HG03558 (cell line): ENCODE measurements around the gene DGCR6L.
"Not testable (repeated sequence)": the region's sequence is repeated elsewhere in the genome, so short reads cannot be mapped to it uniquely, and the experiment has no call there.

ENCODE experiments used
- ATAC-seq: cut with Tn5 transposase; IDR thresholded peaks from one replicate; pipeline ENCODE4 v1.9.1; 2021; ENCODE audit warnings: moderate number of reproducible peaks; ENCODE audit not compliant: unreplicated experiment; ENCODE audit errors: extremely low read depth

Gene DGCR6L

DNA sequence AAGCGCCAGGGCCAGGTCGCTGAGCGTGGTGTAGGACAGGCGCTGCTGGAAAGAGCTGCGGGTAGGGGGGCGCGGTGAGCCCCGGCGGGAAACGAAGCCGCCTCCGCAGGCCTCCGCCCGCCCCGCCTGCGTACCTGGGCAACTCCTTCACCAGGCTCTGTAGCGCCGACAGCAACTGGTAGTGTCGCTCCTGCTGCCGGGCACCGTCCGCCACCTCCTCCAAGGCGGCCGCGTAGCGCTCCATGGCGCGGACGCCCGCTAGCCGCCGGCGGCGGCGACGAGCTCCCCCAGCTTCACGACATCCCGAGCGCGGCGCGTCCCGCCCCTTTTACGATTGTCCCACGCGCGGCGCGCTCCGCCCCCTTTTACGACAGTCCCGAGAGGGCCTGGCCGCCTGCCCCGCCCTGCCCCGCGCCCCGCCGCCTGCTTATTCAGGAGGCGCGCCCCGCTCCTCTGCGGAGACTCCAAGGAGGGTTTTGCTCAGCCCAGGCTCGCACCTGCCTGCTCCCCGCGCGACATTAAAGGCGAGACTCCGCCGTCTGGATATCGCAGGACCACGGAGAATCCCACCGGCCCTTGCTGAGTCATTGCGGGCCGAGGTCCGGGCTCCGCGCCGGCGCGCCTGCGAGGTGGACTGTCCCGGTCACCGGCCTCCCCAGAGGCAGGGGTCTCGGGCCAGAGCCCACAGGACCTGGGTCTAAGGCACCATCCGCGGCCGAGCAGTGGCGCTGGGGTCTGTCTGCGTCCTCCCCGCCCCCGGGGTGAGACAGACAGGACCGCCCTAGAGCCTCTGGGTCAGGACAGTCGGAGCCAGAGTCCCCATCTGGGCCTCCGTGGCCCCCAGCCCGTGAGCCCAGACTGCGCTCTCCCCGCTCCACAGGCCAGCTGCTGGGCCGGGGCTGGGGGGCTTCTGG, at the start of gene DGCR6L:
Gene DGCR6L (minus strand): TSS at position 316 of the 914 bp plus-strand sequence. CDS start 72 bp downstream, at position 244.
- no peak for ATAC-seq

DNA sequence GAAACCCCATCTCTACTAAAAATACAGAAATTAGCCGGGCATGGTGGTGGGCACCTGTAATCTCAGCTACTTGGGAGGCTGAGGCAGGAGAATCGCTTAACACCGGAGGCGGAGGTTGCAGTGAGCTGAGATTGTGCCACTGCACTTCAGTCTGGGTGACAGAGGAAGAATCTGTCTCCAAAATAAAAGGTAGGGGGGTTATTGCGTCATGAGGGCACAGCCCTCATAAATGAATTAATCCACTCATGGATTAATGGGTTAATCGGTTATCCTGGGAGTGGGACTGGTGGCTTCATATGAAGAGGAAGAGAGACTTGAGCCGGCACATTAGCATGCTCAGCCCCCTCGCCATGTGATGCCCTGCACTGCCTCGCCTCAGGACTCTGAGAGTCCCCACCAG, 49.0 kb upstream of the DGCR6L start:
- not testable (repeated sequence) for ATAC-seq

DNA sequence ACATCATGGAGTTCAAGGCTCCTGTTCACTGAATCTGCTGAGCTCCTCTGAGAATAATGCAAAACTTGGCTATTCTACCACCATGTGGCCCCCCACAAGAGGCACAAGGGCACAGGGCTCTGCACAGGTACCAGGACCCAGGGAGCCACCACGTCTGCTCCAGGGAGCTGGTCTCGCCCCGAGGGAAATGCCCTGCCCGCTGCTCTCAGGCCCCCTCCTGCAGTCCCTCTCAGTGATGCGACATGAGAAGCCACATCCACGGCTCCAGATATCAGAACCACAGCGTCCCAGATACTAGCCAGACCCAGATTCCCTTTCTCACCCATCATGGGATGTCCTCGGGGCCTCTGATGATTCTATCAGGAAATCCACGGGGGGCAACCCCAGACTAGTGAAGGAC, 47.0 kb upstream of the DGCR6L start:
- not testable (repeated sequence) for ATAC-seq

DNA sequence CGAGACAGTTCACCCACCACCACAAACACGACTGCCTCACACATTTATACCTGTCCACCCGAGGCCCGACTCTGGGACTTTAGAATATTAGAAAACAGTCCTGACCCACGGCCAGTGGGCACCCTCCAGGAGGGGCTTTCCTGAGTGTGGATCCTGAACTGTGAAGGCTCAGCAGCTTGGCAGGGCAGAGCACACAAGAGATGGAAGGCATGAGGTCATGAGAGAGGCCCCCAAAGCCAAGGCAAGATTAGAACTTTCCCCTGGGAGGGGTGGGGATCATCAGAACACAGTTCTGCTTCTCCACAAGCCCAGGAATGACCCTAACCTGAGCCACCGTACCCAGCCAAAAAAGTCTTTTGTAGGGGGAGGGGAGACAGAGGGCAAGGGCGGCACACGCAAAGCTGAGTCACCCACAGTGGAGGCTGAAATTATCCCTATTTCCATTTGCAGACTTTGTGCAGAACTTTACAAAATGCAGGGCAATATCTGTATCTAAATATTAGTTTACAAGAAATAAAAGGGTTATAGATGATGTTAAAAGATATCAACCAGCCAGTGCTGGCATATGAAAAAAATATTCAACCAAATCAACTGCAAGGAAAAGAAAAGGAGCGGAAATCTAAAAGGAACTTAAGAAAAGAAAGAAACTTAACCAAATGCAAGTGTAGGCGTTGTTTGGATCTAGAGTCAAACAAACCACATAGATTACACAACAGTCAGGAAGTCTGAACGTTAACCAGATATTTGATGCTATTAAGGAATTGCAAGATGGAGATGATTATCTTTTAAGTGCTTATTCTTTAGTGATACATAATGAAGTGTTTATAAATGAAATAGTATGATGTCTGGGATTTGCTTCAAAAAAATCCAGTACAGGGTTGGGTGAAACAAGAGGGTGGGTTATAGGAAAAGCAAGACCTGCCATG, 44.7 kb upstream of the DGCR6L start:
- ATAC-seq: not testable (repeated sequence)

DNA sequence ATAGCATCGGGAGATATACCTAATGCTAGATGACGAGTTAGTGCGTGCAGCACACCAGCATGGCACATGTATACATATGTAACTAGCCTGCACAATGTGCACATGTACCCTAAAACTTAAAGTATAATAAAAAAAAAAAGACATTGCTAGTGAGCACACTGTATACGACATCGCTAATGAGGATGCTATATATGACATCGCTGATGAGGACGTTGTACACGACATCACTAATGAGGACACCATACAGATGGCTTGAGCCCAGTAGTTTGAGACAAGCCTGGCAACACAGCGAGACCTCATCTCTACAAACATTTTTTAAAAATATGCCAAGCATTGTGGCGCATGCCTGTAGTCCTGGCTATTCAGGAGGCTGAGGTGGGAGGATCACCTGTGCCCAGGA, 42.5 kb upstream of the DGCR6L start:
- not testable (repeated sequence) for ATAC-seq

DNA sequence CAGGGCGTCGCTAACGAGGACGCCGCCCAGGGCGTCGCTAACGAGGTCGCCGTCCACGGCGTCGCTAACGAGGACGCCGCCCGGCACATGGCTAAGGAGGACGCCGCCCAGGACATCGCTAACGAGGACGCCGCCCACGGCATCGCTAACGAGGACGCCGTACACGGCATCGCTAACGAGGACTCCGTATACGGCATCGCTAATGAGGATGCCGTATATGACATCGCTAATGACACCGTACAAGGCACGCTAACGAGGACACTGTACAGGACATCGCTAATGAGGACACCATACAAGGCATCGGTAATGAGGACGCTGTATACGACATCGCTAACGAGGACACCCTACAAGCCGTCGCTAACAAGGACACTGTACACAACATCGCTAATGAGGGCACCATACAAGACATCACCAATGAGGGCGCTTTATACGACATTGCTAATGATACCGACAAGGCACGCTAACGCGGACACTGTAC, 41.9 kb upstream of the DGCR6L start:
- not testable (repeated sequence) for ATAC-seq

DNA sequence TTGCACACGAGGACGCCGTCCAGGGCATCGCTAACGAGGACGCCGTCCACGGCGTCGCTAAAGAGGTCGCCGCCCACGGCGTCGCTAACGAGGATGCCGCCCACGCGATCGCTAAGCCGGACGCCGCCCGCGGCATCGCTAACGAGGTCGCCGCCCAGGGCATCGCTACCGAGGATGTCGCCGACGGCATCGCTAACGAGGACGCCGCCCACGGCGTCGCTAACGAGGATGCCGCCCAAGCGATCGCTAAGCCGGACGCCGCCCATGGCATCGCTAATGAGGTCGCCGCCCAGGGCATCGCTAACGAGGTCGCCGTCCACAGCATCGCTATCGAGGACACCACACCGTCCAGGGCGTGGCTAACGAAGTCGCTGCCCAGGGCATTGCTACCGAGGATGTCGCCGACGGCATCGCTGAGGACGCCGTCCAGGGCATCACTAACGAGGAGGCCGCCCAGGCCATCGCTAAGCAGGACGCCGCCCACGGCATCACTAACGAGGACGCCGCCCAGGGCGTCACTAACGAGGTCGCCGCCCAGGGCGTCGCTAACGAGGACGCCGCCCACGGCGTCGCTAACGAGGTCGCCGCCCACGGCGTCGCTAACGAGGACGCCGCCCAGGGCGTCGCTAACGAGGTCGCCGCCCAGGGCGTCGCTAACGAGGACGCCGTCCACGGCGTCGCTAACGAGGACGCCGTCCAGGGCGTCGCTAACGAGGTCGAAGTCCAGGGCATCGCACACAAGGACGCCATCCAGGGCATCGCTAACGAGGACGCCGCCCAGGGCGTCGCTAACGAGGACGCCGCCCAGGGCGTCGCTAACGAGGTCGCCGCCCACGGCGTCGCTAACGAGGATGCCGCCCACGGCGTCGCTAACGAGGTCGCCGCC, 41.2 kb upstream of the DGCR6L start:
- not testable (repeated sequence) for ATAC-seq

DNA sequence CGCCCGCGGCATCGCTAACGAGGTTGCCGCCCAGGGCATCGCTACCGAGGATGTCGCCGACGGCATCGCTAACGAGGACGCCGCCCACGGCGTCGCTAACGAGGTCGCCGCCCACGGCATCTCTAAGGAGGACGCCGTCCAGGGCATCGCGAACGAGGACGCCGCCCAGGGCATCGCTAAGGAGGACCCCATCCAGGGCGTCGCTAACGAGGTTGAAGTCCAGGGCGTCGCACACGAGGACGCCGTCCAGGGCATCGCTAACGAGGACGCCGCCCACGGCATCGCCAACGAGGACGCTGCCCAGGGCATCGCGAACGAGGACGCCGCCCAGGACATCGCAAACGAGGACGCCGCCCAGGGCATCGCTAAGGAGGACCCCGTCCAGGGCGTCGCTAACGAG, 40.4 kb upstream of the DGCR6L start:
- not testable (repeated sequence) for ATAC-seq

DNA sequence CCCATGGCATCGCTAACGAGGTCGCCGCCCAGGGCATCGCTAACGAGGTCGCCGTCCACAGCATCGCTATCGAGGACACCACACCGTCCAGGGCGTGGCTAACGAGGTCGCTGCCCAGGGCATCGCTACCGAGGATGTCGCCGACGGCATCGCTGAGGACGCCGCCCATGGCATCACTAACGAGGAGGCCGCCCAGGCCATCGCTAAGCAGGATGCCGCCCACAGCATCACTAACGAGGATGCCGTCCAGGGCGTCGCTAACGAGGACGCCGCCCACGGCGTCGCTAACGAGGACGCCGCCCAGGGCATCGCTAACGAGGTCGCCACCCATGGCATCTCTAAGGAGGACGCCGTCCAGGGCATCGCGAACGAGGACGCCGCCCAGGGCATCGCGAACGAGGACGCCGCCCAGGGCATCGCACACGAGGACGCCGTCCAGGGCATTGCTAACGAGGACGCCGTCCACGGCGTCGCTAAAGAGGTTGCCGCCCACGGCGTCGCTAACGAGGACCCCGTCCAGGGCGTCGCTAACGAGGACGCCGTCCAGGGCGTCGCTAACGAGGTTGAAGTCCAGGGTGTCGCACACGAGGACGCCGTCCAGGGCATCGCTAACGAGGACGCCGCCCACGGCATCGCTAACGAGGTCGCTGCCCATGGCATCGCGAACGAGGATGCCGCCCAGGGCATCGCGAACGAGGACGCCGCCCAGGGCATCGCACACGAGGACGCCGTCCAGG, 38.8 kb upstream of the DGCR6L start:
- ATAC-seq: not testable (repeated sequence)

DNA sequence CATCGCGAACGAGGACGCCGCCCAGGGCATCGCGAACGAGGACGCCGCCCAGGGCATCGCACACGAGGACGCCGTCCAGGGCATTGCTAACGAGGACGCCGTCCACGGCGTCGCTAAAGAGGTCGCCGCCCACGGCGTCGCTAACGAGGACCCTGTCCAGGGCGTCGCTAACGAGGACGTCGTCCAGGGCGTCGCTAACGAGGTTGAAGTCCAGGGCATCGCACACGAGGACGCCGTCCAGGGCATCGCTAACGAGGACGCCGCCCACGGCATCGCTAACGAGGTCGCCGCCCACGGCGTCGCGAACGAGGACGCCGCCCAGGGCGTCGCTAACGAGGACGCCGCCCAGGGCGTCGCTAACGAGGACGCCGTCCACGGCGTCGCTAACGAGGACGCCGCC, 38.1 kb upstream of the DGCR6L start:
- not testable (repeated sequence) for ATAC-seq

DNA sequence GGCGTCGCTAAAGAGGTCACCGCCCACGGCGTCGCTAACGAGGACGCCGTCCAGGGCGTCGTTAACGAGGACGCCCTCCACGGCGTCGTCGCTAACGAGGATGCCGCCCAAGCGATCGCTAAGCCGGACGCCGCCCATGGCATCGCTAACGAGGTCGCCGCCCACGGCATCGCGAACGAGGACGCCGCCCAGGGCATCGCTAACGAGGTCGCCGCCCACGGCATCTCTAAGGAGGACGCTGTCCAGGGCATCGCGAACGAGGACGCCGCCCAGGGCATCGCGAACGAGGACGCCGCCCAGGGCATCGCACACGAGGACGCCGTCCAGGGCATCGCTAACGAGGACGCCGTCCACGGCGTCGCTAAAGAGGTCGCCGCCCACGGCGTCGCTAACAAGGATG, 37.0 kb upstream of the DGCR6L start:
- ATAC-seq: not testable (repeated sequence)

DNA sequence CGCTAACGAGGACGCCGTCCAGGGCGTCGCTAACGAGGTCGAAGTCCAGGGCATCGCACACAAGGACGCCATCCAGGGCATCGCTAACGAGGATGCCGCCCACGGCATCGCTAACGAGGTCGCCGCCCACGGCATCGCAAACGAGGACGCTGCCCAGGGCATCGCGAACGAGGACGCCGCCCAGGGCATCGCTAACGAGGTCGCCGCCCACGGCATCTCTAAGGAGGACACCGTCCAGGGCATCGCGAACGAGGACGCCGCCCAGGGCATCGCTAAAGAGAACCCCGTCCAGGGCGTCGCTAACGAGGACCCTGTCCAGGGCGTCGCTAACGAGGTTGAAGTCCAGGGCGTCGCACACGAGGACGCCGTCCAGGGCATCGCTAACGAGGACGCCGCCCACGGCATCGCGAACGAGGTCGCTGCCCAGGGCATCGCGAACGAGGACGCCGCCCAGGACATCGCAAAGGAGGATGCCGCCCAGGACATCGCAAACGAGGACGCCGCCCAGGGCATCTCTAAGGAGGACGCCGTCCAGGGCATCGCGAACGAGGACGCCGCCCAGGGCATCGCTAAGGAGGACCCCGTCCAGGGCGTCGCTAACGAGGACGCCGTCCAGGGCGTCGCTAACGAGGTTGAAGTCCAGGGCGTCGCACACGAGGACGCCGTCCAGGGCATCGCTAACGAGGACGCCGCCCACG, 36.2 kb upstream of the DGCR6L start:
- ATAC-seq: not testable (repeated sequence)

DNA sequence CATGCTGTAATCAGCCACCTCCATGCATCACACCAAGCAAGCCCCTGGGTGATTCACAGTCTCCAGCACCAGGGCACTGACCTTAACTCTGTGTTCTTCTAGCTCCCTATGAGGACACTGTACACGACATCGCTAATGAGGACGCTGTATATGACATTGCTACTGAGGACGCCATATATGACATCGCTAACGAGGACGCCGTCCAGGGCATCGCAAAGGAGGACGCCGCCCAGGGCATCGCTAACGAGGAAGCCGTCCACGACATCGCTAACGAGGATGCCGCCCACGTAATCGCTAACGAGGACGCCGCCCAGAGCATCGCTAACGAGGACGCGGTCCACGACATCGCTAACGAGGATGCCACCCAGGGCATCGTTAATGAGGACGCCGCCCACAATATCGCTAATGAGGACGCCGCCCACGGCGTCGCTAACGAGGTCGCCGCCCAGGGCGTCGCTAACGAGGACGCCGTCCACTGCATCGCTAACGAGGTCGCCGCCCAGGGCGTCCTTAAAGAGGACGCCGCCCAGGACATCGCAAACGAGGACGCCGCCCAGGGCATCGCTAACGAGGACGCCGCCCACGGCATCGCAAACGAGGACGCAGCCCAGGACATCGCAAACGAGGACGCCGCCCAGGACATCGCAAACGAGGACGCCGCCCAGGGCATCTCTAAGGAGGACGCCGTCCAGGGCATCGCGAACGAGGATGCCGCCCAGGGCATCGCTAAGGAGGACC, 34.5 kb upstream of the DGCR6L start:
- no peak for ATAC-seq

DNA sequence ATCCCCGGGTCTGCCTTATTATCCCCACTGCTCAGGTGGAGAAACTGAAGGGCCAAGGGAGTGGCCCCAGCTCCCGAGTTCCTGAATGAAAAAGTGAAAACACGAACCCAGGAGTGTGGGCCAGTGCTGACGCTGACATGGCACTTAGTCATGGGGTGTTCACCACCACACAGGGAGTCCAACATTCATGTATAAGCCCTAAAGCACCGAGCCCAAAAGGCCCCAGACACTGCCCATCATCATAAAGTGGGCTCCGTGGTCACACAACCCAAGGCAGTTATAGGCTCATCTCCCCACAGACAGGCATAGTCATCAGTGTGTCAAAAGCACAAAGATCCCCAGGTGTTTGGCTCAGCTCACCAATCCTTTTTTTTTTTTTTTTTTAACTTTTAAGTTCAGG, 32.7 kb upstream of the DGCR6L start:
- not testable (repeated sequence) for ATAC-seq

DNA sequence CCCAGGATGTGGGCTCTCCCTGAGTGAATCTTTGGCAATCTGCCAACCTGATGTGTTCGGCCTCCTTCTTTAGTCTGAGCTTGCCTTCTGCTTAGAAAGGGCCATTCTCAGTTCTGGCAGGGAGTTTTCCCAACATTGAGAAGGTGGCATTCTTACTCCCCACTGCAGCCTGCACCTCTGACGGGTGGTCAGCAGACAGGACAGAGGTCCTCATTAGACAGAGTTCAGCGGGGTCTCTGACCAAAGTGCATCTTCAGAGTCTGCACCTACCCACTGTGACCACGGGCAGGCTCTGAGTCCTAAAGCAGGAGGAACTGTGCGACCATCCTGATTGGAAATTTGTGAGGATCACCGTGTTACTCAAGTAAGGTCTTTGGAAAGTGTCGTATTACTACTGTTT, 26.7 kb upstream of the DGCR6L start:
- ATAC-seq: not testable (repeated sequence)

DNA sequence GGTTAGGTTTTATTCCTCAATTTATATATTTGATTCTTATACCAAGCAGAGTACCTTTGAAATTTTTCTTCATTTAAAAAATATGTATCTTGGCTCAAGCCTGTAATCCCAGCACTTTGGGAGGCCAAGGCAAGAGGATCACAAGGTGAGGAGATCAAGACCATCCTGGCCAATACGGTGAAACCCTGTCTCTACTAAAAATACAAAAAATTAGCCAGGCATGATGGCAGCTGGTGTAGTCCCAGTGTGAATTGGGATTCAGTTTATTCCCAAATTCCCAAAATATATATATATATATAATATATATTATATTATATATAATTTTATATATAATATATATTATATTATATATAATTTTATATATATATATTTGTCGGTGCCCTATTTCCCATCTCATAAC, 18.4 kb upstream of the DGCR6L start:
- ATAC-seq: not testable (repeated sequence)

DNA sequence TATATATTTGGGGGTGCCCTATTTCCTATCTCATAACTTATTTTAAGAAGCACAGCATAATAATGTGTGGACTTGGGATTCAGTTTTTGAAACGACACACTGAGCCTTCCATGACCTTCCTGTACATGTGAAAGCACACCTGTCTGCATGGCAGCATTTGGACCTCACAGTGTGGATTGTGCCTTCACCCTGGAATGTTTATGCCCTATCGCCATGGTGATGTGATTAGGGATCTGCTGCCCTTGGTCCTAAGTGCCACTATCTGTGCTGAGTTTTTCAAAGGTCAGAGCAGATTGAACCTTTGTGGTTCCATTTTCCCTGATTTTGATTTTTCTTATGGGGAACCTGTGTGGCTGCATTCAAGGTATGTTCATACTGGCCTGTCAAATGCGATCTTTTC, 17.9 kb upstream of the DGCR6L start:
- ATAC-seq: not testable (repeated sequence)

DNA sequence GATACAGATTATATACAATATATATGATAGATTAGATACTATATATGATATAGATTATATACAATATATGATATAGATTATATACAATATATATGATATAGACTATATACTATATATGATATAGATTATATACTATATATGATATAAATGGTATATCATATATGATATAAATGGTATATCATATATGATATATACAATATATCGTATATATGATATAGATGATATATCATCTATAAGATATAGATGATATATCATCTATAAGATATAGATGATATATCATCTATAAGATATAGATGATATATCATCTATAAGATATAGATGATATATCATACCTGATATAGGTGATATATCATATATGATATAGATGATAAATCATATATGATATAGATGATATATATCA, 16.7 kb upstream of the DGCR6L start:
- ATAC-seq: not testable (repeated sequence)
